GM19452 (cell line): ENCODE data around the gene CCDC149.
"Not testable (repeated sequence)": the region's sequence is repeated elsewhere in the genome, so short reads cannot be mapped to it uniquely, and the experiment has no call there.

Source experiments
- ATAC-seq: cut with Tn5 transposase; IDR thresholded peaks from one replicate; pipeline ENCODE4 v1.9.1; 2021; ENCODE audit not compliant: unreplicated experiment

Gene CCDC149

DNA sequence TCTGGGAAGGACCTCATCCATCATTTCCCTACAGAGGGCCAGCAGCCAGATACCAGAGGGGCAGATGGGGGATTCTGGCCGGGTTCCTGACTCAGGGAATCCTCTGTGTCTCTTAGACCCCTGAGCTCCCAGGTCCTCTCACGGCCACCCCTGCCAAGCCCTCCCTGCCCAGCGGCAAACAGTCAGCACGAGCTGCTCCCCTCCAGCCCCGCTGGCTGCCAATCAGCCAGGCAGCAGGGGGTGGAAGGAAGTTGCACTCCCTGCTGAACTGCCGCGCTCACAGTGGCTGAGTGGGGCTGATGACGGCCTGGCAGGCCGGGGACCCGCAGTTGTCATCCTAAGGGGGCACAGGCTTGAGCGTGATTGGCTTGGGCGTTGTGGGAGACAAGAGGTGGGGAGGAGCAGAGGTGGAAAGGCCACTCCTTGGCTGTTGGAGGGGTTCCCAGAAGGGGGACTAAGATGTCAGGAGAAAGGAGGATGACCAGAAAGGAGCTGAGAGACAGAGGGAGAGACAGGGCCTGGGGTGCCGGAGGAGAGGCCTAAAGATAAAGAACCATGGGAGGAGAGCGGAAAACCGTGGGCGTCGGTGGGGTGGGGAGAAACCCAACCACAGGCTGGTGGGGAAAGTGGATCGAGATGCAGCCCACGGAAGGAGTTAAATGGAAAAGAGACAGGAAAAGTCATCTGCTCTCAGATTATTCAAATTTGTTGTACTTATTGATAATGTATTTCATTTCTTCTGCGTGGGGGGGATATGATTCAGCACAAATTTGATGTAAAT is 4.4 kb upstream of the CCDC149 start:
- ATAC-seq, result no peak

GRCh38 chr4:24915121-24915922 is 2.5 kb upstream of the CCDC149 start:
- no peak for ATAC-seq

- no peak for ATAC-seq
Measured at GRCh38 chr4:24914460-24914859, 1.6 kb upstream of the CCDC149 start.

- ATAC-seq, result no peak
Measured at GRCh38 chr4:24913119-24913485, 260 bp upstream of the CCDC149 start.

GRCh38 chr4:24910499-24910898 is 2.3 kb downstream of the CCDC149 start:
- no peak for ATAC-seq

DNA sequence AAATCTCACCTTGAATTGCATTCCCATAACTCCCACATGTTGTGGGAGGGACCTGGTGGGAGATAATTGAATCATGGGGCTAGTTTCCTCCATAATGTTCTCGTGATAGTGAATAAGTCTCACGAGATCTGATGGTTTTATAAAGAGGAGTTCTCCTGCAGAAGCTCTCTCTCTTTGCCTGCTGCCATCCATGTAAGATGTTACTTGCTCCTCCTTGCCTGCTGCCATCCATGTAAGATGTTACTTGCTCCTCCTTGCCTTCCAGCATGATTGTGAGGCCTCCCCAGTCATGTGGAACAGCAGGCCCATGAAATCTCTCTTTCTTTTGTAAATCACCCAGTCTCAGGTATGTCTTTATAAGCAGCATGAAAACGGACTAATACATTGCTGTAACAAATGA is 3.2 kb downstream of the CCDC149 start:
- not testable (repeated sequence) for ATAC-seq

DNA sequence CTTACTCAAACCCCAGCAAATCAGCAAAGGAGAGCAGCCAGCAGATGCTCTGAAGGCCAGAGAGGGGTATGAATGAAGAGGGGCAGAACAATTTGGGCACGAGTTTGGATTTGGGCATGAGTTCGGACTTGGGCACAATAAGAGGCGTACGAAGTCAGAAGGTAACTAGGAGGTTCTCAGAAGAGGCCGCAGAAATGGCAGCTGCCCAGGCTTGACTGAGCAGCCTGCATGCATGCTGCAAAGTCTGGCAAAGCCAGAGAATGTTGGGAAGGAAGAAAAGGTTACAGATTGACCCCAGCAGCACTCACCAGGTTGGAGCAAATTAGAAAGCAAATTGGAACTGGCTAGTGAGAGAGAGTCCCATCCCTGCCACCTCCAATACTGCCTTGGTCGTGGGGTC is 15.2 kb downstream of the CCDC149 start:
- ATAC-seq, result no peak

DNA sequence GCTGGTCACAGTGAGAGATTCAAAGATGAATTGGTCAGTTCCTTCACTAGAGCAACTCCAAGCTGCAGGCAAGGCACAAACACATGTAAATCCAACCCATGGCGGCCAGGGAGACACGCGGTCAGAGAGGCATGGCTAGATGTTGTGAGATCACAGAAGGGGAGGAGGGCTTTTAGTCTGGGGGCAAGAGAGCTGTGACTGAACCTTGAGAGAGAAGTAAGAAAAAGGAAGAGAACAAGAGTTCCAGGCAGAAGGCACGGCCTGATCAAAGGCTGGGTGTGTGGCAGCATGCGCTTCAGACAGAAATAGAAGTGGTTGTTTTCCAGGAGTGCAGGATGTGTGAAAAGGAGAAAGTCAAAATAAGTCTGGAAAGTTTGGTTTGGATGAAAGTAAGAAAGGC is 15.9 kb downstream of the CCDC149 start:
- no peak for ATAC-seq

- no peak for ATAC-seq
Measured at GRCh38 chr4:24896056-24896455, 16.8 kb downstream of the CCDC149 start.

GRCh38 chr4:24895461-24895860 is 17.4 kb downstream of the CCDC149 start:
- ATAC-seq, result no peak

- no peak for ATAC-seq
Measured at GRCh38 chr4:24894846-24895245, 18.0 kb downstream of the CCDC149 start.

DNA sequence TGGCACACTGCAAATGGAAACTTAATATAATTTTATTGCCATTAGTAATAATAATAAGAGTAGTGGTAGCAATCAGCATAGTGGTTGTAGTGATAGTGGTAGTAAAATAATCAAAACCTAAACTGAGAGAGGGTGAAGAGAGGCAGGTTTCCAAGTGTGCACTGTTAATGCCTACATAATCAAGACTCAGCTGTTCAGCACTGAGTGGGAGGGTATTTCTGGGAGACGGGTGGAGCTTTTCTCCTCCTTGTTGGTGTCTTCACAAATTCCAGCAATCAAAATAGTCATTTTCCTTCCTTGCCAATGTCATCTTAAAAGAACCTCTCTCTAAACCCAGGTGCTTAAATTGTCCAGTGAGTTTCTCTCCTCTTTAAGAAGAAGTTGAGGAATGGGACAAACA is 18.6 kb downstream of the CCDC149 start:
- ATAC-seq, result no peak

GRCh38 chr4:24892778-24893177 is 20.1 kb downstream of the CCDC149 start:
- ATAC-seq, result no peak

DNA sequence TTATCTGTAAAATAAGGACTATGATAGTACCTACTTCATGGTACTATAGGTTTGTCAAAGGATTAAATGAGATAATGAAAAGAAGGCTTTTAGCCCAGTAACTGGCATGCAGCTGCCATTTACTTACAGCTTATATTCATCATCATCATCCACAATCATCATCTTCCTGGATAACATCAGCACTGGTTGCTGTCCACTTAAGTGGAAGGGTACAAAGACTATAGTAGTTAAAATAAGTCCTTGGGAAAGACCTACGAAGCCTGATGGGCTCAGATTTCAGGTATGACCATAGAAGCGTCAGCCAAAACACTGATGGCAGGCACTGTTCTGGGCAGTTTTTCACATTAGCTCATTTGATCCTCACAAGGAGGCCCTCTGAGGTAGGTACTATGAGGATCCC is 20.6 kb downstream of the CCDC149 start:
- no peak for ATAC-seq

DNA sequence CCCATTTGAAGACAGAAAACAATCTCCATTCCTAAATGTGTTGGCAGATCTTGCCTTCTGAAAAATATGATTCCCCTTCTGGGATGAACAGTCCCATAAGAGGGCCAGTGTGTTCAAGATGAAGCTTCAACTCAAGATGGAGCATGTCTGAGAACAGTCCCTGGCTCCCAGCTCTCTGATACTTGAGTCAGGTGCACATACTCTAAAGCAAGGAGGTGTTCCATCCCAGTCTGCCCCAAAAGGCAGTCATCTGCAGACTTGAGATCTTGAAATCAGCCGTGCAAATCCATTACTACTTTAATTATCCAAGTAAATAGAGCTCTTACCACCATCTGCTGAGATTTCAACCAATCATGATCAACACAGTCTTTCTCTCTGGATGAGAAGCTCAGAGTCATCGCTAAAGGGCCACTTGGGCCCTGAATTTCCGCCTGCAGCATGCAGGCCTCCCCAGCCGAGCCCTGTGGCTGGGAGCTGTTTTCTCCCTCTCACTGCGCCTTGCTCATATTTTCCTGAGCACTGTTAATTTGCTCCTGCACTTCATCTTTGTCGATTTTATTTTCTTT is 22.2 kb downstream of the CCDC149 start:
- ATAC-seq, result no peak

DNA sequence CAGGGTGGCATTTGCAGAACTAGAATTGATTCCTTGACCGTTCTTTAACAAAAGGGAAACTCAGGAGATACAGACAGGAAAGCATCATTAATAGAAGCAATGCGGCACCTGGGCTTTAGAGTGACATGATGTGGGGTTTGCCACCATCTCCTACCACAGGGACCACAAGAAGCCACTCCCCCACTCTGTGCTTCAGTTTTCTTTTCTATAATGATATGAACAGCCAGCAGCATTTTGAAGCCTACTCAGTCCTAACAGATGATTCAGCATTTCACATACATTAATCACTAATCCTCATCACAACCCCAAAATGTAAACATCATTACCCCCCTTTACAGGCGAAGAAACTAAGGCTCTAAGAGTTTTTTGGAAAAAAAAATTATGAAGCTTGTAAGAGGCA is 22.9 kb downstream of the CCDC149 start:
- no peak for ATAC-seq

DNA sequence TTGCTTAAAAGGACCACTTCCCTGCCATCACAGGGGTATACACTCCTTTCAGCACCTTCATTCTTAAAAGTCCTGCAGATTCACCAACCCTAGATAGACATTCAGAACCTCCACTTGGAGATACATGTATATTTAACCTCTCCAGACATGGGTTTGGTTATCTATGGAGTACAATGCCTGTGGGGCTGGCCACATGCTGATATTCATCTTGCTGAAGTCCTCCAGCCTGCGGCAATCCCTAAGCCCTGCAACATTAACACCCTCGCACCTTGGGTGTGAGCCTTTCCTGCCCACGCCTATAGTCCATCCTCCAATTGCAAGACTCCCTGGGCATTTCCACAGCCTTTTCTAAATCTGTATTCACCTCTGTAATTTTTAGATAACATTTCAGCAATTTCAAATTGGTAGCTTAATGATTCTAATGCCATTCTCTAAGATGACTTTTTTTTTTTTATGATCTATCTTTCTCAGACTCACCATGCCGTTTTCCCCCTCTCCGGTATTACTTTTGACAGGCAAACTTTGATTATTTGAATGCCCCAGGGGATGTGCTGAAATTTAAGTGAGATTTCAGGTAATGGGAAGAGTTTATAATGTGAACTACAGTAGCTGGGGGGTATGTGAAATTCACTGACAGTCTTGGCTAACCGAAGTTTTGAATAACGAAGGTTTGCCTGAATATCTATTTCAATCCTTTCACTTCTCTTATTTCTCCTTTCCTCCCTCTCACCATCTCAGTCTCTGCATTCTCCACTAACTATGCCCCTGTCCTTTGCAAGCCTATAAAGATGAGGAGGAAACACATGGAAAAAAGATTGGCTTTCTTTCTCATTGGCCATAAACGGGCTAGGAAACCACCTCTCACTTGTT is 24.1 kb downstream of the CCDC149 start:
- no peak for ATAC-seq

DNA sequence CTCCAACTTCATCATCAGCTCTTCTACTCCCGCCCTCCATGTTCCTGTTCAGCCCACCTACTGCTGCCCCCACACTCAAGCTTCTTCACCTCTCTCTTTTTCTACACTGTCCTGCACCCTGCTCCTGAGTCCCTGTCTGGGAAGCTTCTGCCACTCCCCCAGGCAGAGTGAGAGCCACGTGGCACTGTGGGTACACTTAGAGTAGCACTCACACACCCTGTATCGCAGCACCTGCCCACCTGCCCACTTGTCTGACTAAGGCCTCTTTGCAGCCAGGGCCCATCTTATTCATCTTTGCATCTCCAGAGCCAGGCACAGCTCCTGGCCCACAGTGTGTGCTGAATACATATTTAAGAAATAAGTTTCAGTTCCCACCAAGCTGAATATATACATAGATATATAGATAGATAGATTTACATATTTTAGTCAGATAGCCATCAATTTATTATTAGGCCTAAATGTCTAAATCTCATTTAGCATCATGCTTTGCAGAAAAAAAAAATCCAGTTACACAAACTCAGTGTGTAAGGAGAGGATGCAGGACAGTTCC is 24.9 kb downstream of the CCDC149 start:
- ATAC-seq, result no peak

- ATAC-seq, result no peak
Measured at GRCh38 chr4:24886596-24886995, 26.2 kb downstream of the CCDC149 start.

GRCh38 chr4:24885342-24885741 is 27.5 kb downstream of the CCDC149 start:
- no peak for ATAC-seq

DNA sequence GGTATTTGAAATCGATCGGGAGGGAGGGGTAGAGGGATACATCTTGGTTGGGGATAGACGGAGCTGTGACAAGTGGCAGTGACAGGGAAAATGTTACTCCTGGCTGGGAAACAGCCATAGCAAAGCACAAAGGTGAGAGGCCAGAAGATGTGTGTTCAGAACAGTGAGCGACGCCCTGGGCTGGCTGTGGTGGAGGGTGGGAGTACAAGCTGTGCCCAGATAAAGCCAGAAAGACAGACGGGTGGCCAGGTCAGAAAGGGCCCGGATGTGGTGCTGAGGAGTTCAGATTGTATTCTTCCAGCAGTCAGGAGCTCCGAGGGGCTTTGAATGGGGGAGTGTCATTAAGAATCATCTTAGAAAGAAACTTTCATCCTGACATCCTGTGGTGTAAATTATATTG is 27.9 kb downstream of the CCDC149 start:
- no peak for ATAC-seq
